GM12864 (cell line): Measurements from ENCODE around the gene TRIM59.

Experiments used
- DNase-seq: peaks from one replicate; pipeline ENCODE4 v3.0.0-alpha.2; 2011; ENCODE audit warnings: low read depth
- H3K4me3 ChIP-seq: 2 replicates; pipeline ENCODE4 v1.5.1; 2011; ENCODE audit warnings: mild to moderate bottlenecking, low read depth, low read length, control low read depth
- CTCF ChIP-seq: IDR thresholded peaks from 2 replicates; pipeline ENCODE4 v1.5.1; 2011; ENCODE audit warnings: low read depth, mild to moderate bottlenecking, moderate library complexity, low read length, control low read depth, inconsistent platforms; ENCODE audit errors: missing control alignments

Gene TRIM59

GRCh38 chr3:160400702-160401150, 48.9 kb downstream of the TRIM59 start:
- H3K4me3 ChIP-seq: peak overlapping the region; percentile 70
- TF ChIP-seq CTCF: no peak
- DNase-seq: no peak

DNA sequence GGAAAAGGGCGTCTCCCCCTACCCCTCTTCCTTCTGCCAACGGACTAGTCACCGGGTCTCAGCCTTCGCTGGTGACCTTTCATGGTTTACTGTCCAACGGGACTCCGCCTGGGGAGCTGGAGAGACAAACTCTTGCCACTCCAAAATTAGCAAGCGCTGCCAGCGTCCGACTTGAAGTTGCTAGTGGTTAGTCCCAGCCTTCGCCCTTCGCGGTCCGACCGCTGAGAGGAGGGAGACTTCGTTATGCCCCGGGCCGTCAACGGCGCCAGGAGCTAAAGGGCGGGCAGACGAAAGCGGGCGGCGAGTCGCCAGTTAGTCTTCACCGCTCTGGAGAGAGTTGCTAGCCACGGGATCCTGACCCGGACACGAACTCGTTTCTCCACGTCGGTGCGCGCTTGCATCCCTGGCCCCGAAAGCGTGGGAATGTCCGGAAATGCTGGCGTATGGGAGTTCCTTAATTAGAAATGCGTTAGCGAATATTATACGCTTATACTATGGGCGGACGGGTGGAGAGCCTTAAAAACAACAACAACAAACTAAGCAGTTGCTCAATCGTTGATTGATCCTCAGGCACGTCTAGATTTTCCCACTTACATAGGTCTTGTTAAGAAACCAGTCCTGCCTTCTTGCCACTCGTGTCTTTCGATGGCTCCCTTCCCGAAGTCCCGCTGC, 49.4 kb downstream of the TRIM59 start:
- TF ChIP-seq CTCF: no peak
- no peak for DNase-seq
- peak overlapping the region; percentile 70 for H3K4me3 ChIP-seq

GRCh38 chr3:160399125-160400029, 50.2 kb downstream of the TRIM59 start, which contains the start of the genes IFT80 and SMC4:
Gene IFT80 (minus strand): TSS chr3:160399225. CDS start chr3:160384600, 14,625 bp downstream.
Gene SMC4 (plus strand): TSS chr3:160399650. CDS start chr3:160400827, 1,177 bp downstream.
- TF ChIP-seq CTCF: no peak

GRCh38 chr3:160398820-160399124, 50.8 kb downstream of the TRIM59 start:
- peak overlapping the region; percentile 70 for H3K4me3 ChIP-seq
- TF ChIP-seq CTCF: no peak
- no peak for DNase-seq

More at GRCh38 chr3:160399125-160400029, 50.2 kb downstream of the TRIM59 start, which contains the start of the genes IFT80 and SMC4:
- H3K4me3 ChIP-seq: peak within 1 kb of the TSS; percentile 70
- peak; percentile 88 for DNase-seq

DNA sequence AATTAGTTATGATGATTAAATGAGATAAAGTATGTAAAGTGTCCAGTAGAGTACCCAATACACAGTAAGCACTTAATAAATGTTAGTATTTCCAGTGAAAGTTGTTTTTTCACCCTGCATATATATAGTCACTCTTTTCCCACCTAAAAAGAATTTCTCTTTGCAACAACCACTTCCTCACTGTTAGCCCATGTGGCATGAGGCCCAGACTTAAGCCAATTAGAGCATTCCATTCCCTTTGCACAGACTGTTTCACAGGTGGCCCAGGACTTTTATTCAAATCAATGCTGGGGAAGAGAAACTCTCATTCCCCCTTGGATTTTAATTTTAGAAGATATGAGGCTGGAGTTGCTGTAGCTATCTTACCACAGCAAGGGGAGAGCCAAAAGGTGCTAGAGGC, 54.3 kb downstream of the TRIM59 start:
- DNase-seq: no peak
- no peak for TF ChIP-seq CTCF
- H3K4me3 ChIP-seq: no peak overlapping the region

DNA sequence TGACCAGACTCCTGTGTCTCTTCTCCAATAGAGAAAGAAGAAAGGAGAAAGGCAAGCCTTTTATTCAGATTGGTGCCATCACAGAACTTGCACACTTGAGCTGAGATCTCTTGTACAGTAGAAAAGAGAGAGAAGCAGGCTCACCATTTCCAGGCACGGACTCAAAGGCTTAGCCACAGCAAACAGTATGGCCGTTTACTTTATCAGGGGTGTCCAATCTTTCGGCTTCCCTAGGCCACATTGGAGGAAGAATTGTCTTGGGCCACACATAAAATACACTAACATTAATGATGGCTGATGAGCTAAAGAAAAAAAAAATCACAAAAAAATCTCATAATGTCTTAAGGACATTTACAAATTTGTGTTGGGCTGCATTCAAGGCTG, 55.6 kb downstream of the TRIM59 start:
- H3K4me3 ChIP-seq: no peak overlapping the region
- DNase-seq: no peak
- no peak for TF ChIP-seq CTCF
